ENCODE measurements around the gene RFX2.
"Not testable (repeated sequence)": the region's sequence is repeated elsewhere in the genome, so short reads cannot be mapped to it uniquely, and the experiment has no call there.

RFX2 gene

DNA sequence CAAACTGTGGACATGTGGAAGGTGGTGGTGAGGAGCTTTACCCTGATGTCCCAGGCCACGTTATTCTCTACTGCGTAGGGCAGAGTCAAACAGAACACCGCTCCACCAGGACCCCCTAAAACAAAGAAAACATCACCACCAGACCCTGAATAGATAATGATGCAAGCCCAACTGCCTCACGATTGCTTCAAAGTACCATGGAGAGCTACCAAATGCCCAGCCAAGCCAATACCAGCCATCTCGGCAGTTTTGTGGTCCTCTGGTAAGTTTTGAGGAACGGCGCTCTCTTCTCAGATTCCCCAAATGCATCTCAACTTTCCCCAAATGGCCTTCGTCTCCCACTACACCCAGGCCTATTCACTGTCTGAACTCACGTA lies 138.0 kb downstream of the RFX2 start:
- DNase-seq (ENCODE audit: low read depth, low spot score) = no peak

- no peak for DNase-seq (ENCODE audit: low read depth, low spot score)
These were observed 138.5 kb downstream of the RFX2 start for GRCh38 chr19:5971714-5972354.

DNA sequence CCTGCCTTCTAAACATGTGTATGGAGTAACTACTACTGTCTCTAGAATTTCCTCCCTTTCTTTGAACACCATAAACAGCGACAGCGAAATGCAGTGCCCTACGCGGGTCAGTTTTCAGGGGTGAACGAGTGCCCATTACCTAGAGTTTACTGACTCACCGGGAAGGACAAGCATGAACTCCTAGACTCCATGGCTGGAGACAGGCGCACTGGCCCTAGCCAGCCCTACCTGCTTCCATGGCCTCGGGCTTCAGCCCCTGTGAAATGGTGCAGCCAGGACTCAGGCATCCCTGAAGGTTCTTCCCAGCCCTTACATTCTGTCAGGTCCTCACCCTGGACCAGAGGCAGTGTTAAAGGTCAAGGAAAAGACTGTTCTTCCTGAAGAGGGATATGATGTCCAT lies 140.8 kb downstream of the RFX2 start:
- DNase-seq (ENCODE audit: low read depth, low spot score) = no peak

DNA sequence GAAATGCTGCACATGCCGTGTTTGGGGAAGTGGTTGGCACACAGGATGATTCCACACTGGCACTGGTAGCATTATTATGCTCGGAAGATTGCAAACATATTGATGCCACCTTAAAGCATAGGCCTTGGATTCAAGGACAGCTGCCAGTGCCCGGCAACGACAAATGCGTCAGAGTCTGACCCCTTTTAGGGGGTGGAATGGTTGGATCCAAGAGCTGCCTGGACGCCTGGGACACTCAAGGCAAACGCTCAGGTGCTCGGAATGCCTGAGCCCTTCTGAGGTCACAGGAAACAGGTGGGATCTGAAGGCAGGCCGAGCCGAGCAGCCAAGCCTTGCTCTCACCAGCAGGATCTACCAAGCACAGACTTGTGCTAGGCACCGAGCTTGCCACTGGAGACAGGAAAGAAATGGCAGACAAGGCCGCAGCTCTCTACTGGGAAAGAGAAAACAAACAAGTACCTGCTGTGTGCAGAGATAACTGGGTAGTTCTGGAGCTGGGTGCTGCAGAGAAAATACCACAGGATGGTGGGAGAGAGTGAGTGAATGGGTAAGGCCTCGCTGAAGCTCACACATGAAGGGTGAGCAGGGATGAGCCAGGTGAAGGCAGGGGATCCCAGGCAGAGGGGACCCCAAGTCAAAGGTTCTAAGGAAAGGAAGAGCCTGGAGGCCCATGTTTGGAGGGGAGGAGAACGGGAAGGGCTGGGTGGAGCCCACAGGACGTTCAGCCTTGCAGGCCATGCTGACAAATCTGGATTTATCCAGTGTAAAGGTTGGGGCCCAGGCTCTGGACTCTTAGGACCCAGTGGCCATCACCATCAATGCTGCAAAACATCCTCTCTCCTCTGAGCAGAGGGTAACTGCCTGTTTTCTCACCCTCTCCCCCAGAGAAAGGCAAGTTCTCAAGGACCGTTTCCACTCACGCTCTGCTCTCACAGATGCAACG lies 141.6 kb downstream of the RFX2 start:
- DNase-seq (ENCODE audit: low read depth, low spot score) = no peak

GRCh38 chr19:5967994-5968430 lies 142.3 kb downstream of the RFX2 start:
- peak; percentile 59 for DNase-seq (ENCODE audit: low read depth, low spot score)

- no peak for DNase-seq (ENCODE audit: low read depth, low spot score)
These were observed 142.7 kb downstream of the RFX2 start for GRCh38 chr19:5967571-5967970.

DNA sequence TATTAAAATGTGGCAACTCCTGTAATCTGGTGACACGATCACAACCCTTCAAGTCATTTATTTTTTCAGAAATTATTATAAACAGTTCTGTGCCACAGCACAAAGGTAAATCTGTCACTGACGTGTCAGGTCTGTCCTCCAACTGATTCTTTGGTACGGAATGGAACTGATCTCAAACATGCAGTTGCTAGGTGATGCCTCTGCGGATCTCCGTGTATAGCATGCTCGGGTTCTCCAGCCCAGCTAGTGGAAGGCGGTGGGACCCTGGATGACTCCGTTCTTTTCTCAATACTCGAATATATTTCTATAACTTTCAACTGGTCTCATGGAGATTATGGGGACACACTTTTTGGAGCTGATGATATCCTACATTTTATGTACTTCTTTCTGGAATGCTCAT lies 143.4 kb downstream of the RFX2 start:
- DNase-seq (ENCODE audit: low read depth, low spot score) = no peak

DNA sequence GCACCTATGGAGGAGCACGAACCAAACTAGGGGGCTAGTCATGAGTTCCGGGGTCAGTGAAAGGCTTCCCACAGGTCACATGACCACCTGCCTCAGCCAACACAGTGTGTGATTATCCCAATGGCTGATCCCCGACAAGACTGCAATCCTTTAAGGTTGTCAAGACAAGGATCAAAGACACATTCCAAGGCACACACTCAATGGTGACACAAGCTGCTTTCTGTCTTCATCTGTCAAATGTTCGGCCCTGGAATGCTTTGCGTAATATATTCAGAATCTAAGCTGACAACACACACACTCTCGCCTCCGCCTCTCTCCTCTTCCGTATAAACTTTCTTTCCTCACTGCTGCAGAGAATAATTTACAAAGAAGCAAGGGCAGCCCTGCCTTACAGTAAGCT lies 144.1 kb downstream of the RFX2 start:
- no peak for DNase-seq (ENCODE audit: low read depth, low spot score)

DNA sequence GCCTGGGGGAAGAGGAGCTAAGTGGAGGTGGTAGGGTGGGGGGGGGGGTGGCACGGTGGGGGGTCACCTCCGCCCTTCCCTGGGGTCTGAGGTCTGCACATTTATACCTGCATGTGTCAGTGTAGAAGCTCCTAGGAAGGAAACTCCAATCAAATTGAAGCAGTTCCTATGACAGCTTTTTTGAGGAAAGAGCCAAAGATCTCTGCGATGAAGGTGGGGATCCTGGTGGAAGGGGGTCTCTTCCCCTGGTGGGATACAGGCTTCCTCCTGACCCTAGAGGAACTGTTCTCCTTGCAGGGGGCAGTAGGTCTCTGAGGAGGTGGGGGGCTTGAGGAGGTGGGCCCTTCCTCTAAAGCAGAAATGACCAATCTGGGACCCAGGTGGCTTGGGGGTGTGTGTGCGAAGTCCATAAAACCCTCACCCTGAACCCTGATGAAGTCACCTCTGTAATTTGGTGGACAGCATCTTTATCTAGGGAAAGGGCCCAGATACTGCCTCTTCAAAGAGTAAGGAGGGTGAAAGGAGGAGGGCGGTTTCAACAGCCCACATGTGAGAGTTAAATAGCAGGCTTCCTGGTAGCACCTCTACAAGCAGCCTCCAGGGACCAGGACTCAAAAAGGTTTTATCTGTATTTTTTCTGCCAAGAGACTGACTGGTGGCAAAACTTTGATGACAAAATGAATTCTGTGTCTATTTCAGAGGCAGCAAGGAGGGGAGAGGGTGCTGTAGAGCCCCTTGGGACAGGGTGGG lies 145.3 kb downstream of the RFX2 start:
- no peak for DNase-seq (ENCODE audit: low read depth, low spot score)

GRCh38 chr19:5963855-5964254 lies 146.4 kb downstream of the RFX2 start:
- DNase-seq (ENCODE audit: low read depth, low spot score) = no peak

- not testable (repeated sequence) for DNase-seq (ENCODE audit: low read depth, low spot score)
These were observed 147.0 kb downstream of the RFX2 start for GRCh38 chr19:5963259-5963658.

GRCh38 chr19:5961969-5962945 lies 148.0 kb downstream of the RFX2 start:
- no peak for DNase-seq (ENCODE audit: low read depth, low spot score)

DNA sequence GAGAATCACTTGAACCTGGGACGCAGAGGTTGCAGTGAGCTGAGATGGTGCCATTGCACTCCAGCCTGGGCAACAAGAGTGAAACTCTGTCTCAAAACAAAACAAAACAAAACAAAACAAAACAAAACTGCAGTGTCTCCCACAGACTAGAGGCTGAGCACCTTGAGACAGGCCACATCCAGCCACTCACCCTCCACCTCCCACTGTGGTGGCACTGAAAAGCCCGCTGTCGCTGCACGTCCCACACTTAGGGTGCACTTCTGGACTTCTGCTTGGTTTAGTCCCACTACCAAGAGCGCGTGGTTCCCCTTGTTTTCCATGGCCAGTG lies 148.7 kb downstream of the RFX2 start:
- DNase-seq (ENCODE audit: low read depth, low spot score) = not testable (repeated sequence)

DNA sequence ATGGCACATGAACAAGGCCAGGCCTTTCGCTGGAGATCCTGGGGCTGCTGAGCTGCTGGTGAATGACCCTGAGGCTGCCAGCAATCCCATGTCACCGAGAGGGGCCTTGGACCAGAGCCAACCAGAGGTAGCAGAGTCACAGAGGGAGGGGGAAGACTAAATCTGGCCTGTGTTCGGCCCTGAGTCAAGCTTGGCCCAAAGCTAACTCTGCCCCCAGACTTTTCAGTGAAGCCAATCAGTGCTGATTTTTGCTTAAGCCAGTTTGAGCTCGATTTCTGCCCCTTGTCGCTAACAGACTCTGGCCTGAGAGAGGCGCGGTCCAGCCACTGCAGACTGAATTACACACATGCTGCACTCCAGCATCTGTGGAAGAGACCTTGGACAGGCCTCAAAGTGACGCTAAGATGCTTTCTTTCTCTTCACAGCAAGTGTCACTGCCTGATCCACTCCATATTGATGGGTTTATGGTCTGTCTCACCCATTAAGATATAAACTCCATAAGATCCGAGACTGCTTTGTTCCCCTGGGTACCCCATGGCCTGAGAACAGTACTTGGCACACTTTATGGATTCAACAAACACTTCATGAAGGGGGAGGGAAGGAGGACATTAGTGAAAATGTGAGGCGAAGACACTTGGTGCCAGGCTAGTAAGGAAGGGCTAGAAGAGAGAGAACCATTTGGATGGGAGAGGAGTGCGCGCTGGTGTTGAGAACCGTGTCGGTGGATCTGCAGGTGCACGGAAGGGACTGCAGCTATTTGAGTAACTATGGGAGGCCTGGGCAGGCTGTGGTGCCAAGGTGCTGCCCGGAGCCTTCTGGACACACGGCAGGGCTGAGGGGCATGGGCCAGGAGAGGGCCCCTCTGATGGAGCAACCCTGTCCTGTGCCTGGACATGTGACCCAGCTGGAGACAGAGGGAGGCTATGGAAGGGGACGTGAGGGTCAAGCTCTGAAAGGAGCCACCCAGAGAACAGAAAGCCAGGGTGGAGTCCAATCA lies 150.0 kb downstream of the RFX2 start:
- no peak for DNase-seq (ENCODE audit: low read depth, low spot score)

- DNase-seq (ENCODE audit: low read depth, low spot score) = no peak
These were observed 150.9 kb downstream of the RFX2 start for GRCh38 chr19:5959260-5960004.

- DNase-seq (ENCODE audit: low read depth, low spot score) = no peak
These were observed 151.5 kb downstream of the RFX2 start for GRCh38 chr19:5958851-5959122.

GRCh38 chr19:5958074-5958850 lies 152.0 kb downstream of the RFX2 start:
- no peak for DNase-seq (ENCODE audit: low read depth, low spot score)

DNA sequence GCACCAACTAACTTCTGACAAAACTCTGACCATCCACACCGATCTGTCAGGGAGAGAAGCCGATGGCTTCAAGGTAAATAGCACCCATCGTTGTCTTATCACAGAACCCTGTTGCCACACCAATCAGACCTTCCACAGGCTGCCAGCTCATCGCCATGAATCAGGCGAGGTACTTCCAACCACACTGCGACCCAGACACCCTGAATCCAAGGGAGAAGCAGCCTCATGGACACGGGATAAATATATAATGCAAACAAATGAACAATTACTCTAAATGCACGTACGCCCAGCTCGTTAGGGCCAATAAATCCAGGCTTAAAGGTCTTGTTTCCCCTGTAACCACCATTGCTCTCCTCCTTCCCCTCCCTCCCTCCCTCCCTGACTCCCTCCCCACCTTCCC lies 153.1 kb downstream of the RFX2 start:
- no peak for DNase-seq (ENCODE audit: low read depth, low spot score)

GRCh38 chr19:5956728-5957127 lies 153.6 kb downstream of the RFX2 start:
- DNase-seq (ENCODE audit: low read depth, low spot score) = no peak

Measured in iPS DF 19.7 (cell line).